HG03175 (cell line): ENCODE data around the gene FKBP4.

ENCODE experiments used
- ATAC-seq: cut with Tn5 transposase; IDR thresholded peaks from one replicate; pipeline ENCODE4 v1.9.1; 2021; ENCODE audit warnings: mild to moderate bottlenecking, moderate library complexity; ENCODE audit not compliant: unreplicated experiment

Gene FKBP4

GRCh38 chr12:2812290-2813213, 17.8 kb downstream of the FKBP4 start, which contains the start of gene ITFG2:
ITFG2 (plus strand) TSS chr12:2812668; CDS start chr12:2812761, 93 bp downstream.
- ATAC-seq, result peak; percentile 98

GRCh38 chr12:2813214-2814185, 18.7 kb downstream of the FKBP4 start:
- no peak for ATAC-seq

- ATAC-seq, result no peak
Measured at GRCh38 chr12:2819810-2820209, 25.0 kb downstream of the FKBP4 start.

- ATAC-seq, result no peak
Measured at GRCh38 chr12:2820432-2820831, 25.7 kb downstream of the FKBP4 start.

GRCh38 chr12:2823483-2823882, 28.7 kb downstream of the FKBP4 start:
- ATAC-seq, result no peak

- ATAC-seq, result no peak
Measured at GRCh38 chr12:2824541-2824940, 29.8 kb downstream of the FKBP4 start.

- ATAC-seq, result no peak
Measured at GRCh38 chr12:2825132-2825531, 30.4 kb downstream of the FKBP4 start.

- no peak for ATAC-seq
Measured at GRCh38 chr12:2826036-2826435, 31.3 kb downstream of the FKBP4 start.

GRCh38 chr12:2826721-2827515, 32.1 kb downstream of the FKBP4 start:
- no peak for ATAC-seq

- ATAC-seq, result no peak
Measured at GRCh38 chr12:2829275-2829674, 34.5 kb downstream of the FKBP4 start.

- ATAC-seq, result no peak
Measured at GRCh38 chr12:2832550-2833127, 37.9 kb downstream of the FKBP4 start.

- ATAC-seq, result no peak
Measured at GRCh38 chr12:2833327-2833726, 38.6 kb downstream of the FKBP4 start.

- ATAC-seq, result no peak
Measured at GRCh38 chr12:2833810-2834209, 39.0 kb downstream of the FKBP4 start.

GRCh38 chr12:2834581-2835491, 40.1 kb downstream of the FKBP4 start, which contains the start of gene NRIP2:
NRIP2 (minus strand) TSS chr12:2835035; CDS start chr12:2834983, 52 bp downstream.
- ATAC-seq, result no peak

- no peak for ATAC-seq
Measured at GRCh38 chr12:2835691-2836403, 41.1 kb downstream of the FKBP4 start.

- ATAC-seq, result no peak
Measured at GRCh38 chr12:2836574-2836973, 41.8 kb downstream of the FKBP4 start.

- no peak for ATAC-seq
Measured at GRCh38 chr12:2841056-2841650, 46.4 kb downstream of the FKBP4 start.

- no peak for ATAC-seq
Measured at GRCh38 chr12:2842948-2843347, 48.2 kb downstream of the FKBP4 start.
